ENCODE data around the gene CCBE1.

The CCBE1 gene

GRCh38 chr18:59681521-59682004 is 15.7 kb downstream of the CCBE1 start:
- WGBS (ENCODE audit: extremely low coverage, insufficient coverage, insufficient read length): no CpG with 5 or more reads among the region's 6 CpGs
- H3K4me1 ChIP-seq (ENCODE audit: control insufficient read depth in 1 of 2, insufficient read depth in 2 of 2, low read length in 2 of 2): peaks cover 2 to 6% of the 10 kb centered on the region in 2 experiments
- H3K36me3 ChIP-seq (ENCODE audit: control insufficient read depth in 1 of 2, insufficient read depth in 2 of 2, low read length in 2 of 2): peaks cover 0 to 2% of the 10 kb centered on the region in 2 experiments
- no peaks in the 10 kb centered on the region for H3K9me3 ChIP-seq (ENCODE audit: insufficient read depth, low read depth, low read length)
- H4K8ac ChIP-seq (ENCODE audit: low read depth, low read length): no peak overlapping the region
- no peak overlapping the region for H3K27ac ChIP-seq (ENCODE audit: low read depth, low read length)
- DNase-seq: no peak
- H3K79me2 ChIP-seq (ENCODE audit: control insufficient read depth, insufficient read depth, low read length, poor library complexity): peaks cover 2% of the 10 kb centered on the region
- H4K12ac ChIP-seq (ENCODE audit: low read depth, low read length): no peak overlapping the region
- H2BK120ac ChIP-seq (ENCODE audit: insufficient read depth, low read length, poor library complexity): no peak overlapping the region
- H4K91ac ChIP-seq (ENCODE audit: low read depth, low read length): no peak overlapping the region
- no peak overlapping the region for H2BK5ac ChIP-seq (ENCODE audit: low read depth, low read length, poor library complexity)
- H2BK12ac ChIP-seq (ENCODE audit: low read length): no peak overlapping the region
- H2AK5ac ChIP-seq (ENCODE audit: low read length): no peak overlapping the region
- H3K4me2 ChIP-seq (ENCODE audit: low read length): no peak overlapping the region
- H3K9ac ChIP-seq (ENCODE audit: low read length): no peak overlapping the region
- no peak overlapping the region for H2AFZ ChIP-seq (ENCODE audit: insufficient read depth, low read length, poor library complexity)
- peaks cover 1% of the 10 kb centered on the region for H3K79me1 ChIP-seq (ENCODE audit: low read length)
- H3K4me3 ChIP-seq (ENCODE audit: low read depth, low read length): no peak overlapping the region
- H3K27me3 ChIP-seq (ENCODE audit: insufficient read depth, low read length): no peaks in the 10 kb centered on the region
- H3K14ac ChIP-seq (ENCODE audit: low read length): no peak overlapping the region
- H3K23ac ChIP-seq (ENCODE audit: low read length): no peak overlapping the region
- no peak overlapping the region for H3K18ac ChIP-seq (ENCODE audit: low read length)
- no peak overlapping the region for H3K4ac ChIP-seq (ENCODE audit: low read depth, low read length)

GRCh38 chr18:59681051-59681450 is 16.2 kb downstream of the CCBE1 start:
- Histone ChIP-seq H4K12ac (ENCODE audit: low read depth, low read length) (no peak overlapping the region), H3K14ac (ENCODE audit: low read length) (no peak overlapping the region), H3K23ac (ENCODE audit: low read length) (no peak overlapping the region), H3K18ac (ENCODE audit: low read length) (no peak overlapping the region), H3K27me3 (ENCODE audit: insufficient read depth, low read length) (no peaks in the 10 kb centered on the region), H3K79me1 (ENCODE audit: low read length) (peaks cover 1% of the 10 kb centered on the region), H3K4me3 (ENCODE audit: low read depth, low read length) (no peak overlapping the region), H3K4ac (ENCODE audit: low read depth, low read length) (no peak overlapping the region), H3K4me2 (ENCODE audit: low read length) (no peak overlapping the region), H3K9ac (ENCODE audit: low read length) (no peak overlapping the region), H2BK5ac (ENCODE audit: low read depth, low read length, poor library complexity) (no peak overlapping the region), H3K36me3 (ENCODE audit: control insufficient read depth in 1 of 2, insufficient read depth in 2 of 2, low read length in 2 of 2) (peaks cover 0 to 2% of the 10 kb centered on the region in 2 experiments), H2BK12ac (ENCODE audit: low read length) (no peak overlapping the region), H4K91ac (ENCODE audit: low read depth, low read length) (no peak overlapping the region), H3K27ac (ENCODE audit: low read depth, low read length) (no peak overlapping the region), H2AFZ (ENCODE audit: insufficient read depth, low read length, poor library complexity) (no peak overlapping the region), H2AK5ac (ENCODE audit: low read length) (no peak overlapping the region), H3K79me2 (ENCODE audit: control insufficient read depth, insufficient read depth, low read length, poor library complexity) (peaks cover 2% of the 10 kb centered on the region), H4K8ac (ENCODE audit: low read depth, low read length) (no peak overlapping the region), H3K9me3 (ENCODE audit: insufficient read depth, low read depth, low read length) (no peaks in the 10 kb centered on the region), H3K4me1 (ENCODE audit: control insufficient read depth in 1 of 2, insufficient read depth in 2 of 2, low read length in 2 of 2) (peaks cover 2 to 6% of the 10 kb centered on the region in 2 experiments), H2BK120ac (ENCODE audit: insufficient read depth, low read length, poor library complexity) (no peak overlapping the region)
- no peak for DNase-seq
- no CpG with 5 or more reads among the region's 5 CpGs for WGBS (ENCODE audit: extremely low coverage, insufficient coverage, insufficient read length)

- no peaks in the 10 kb centered on the region for H3K9me3 ChIP-seq (ENCODE audit: insufficient read depth, low read depth, low read length)
- no peak overlapping the region for H3K27ac ChIP-seq (ENCODE audit: low read depth, low read length)
- H3K4me1 ChIP-seq (ENCODE audit: control insufficient read depth in 1 of 2, insufficient read depth in 2 of 2, low read length in 2 of 2): no peaks in the 10 kb centered on the region
- no peak overlapping the region for H3K4ac ChIP-seq (ENCODE audit: low read depth, low read length)
- no peak overlapping the region for H3K14ac ChIP-seq (ENCODE audit: low read length)
- H4K12ac ChIP-seq (ENCODE audit: low read depth, low read length): no peak overlapping the region
- H2AFZ ChIP-seq (ENCODE audit: insufficient read depth, low read length, poor library complexity): no peak overlapping the region
- H3K79me1 ChIP-seq (ENCODE audit: low read length): no peaks in the 10 kb centered on the region
- H4K8ac ChIP-seq (ENCODE audit: low read depth, low read length): no peak overlapping the region
- H2BK5ac ChIP-seq (ENCODE audit: low read depth, low read length, poor library complexity): no peak overlapping the region
- H2BK120ac ChIP-seq (ENCODE audit: insufficient read depth, low read length, poor library complexity): no peak overlapping the region
- no peak overlapping the region for H3K9ac ChIP-seq (ENCODE audit: low read length)
- WGBS (ENCODE audit: extremely low coverage, insufficient coverage, insufficient read length): no CpG with 5 or more reads among the region's 2 CpGs
- no peak overlapping the region for H2AK5ac ChIP-seq (ENCODE audit: low read length)
- no peaks in the 10 kb centered on the region for H3K27me3 ChIP-seq (ENCODE audit: insufficient read depth, low read length)
- no peak overlapping the region for H3K23ac ChIP-seq (ENCODE audit: low read length)
- no peak for DNase-seq
- H3K4me3 ChIP-seq (ENCODE audit: low read depth, low read length): no peak overlapping the region
- no peak overlapping the region for H4K91ac ChIP-seq (ENCODE audit: low read depth, low read length)
- no peaks in the 10 kb centered on the region for H3K79me2 ChIP-seq (ENCODE audit: control insufficient read depth, insufficient read depth, low read length, poor library complexity)
- H3K36me3 ChIP-seq (ENCODE audit: control insufficient read depth in 1 of 2, insufficient read depth in 2 of 2, low read length in 2 of 2): peaks cover 0 to 2% of the 10 kb centered on the region in 2 experiments
- no peak overlapping the region for H3K18ac ChIP-seq (ENCODE audit: low read length)
- no peak overlapping the region for H2BK12ac ChIP-seq (ENCODE audit: low read length)
- H3K4me2 ChIP-seq (ENCODE audit: low read length): no peak overlapping the region
Observed at GRCh38 chr18:59675346-59675745, 21.9 kb downstream of the CCBE1 start.

DNA sequence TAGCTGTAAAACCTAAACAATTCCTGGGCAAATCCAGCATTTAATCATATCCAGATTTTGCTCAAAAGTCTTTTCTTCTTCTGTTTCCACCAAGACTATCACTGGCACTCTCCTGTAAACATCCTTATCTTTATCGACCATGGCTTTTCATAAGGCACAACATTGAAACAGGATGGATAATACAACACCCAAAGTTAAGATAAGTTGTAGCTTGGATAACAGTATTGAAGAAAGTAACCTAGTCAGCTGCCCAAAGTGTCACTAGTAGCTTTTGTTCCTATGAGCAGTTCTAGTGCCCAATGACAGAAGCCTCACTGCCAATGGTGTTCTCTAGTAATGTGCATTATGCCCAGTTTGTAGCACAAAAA is 22.3 kb downstream of the CCBE1 start:
- Histone ChIP-seq H3K4ac (ENCODE audit: low read depth, low read length) (no peak overlapping the region), H4K91ac (ENCODE audit: low read depth, low read length) (no peak overlapping the region), H3K18ac (ENCODE audit: low read length) (no peak overlapping the region), H3K79me2 (ENCODE audit: control insufficient read depth, insufficient read depth, low read length, poor library complexity) (no peaks in the 10 kb centered on the region), H3K4me2 (ENCODE audit: low read length) (no peak overlapping the region), H2BK120ac (ENCODE audit: insufficient read depth, low read length, poor library complexity) (no peak overlapping the region), H3K27me3 (ENCODE audit: insufficient read depth, low read length) (no peaks in the 10 kb centered on the region), H3K9me3 (ENCODE audit: insufficient read depth, low read depth, low read length) (no peaks in the 10 kb centered on the region), H2AK5ac (ENCODE audit: low read length) (no peak overlapping the region), H3K27ac (ENCODE audit: low read depth, low read length) (no peak overlapping the region), H3K79me1 (ENCODE audit: low read length) (no peaks in the 10 kb centered on the region), H3K4me3 (ENCODE audit: low read depth, low read length) (no peak overlapping the region), H3K36me3 (ENCODE audit: control insufficient read depth in 1 of 2, insufficient read depth in 2 of 2, low read length in 2 of 2) (peaks cover 0 to 2% of the 10 kb centered on the region in 2 experiments), H3K23ac (ENCODE audit: low read length) (no peak overlapping the region), H2AFZ (ENCODE audit: insufficient read depth, low read length, poor library complexity) (no peak overlapping the region), H3K14ac (ENCODE audit: low read length) (no peak overlapping the region), H2BK12ac (ENCODE audit: low read length) (no peak overlapping the region), H4K8ac (ENCODE audit: low read depth, low read length) (no peak overlapping the region), H3K9ac (ENCODE audit: low read length) (no peak overlapping the region), H2BK5ac (ENCODE audit: low read depth, low read length, poor library complexity) (no peak overlapping the region), H3K4me1 (ENCODE audit: control insufficient read depth in 1 of 2, insufficient read depth in 2 of 2, low read length in 2 of 2) (no peaks in the 10 kb centered on the region), H4K12ac (ENCODE audit: low read depth, low read length) (no peak overlapping the region)
- no CpG with 5 or more reads among the region's 1 CpG for WGBS (ENCODE audit: extremely low coverage, insufficient coverage, insufficient read length)
- no peak for DNase-seq
